Measurements from ENCODE around the gene TET3.

The TET3 gene

DNA sequence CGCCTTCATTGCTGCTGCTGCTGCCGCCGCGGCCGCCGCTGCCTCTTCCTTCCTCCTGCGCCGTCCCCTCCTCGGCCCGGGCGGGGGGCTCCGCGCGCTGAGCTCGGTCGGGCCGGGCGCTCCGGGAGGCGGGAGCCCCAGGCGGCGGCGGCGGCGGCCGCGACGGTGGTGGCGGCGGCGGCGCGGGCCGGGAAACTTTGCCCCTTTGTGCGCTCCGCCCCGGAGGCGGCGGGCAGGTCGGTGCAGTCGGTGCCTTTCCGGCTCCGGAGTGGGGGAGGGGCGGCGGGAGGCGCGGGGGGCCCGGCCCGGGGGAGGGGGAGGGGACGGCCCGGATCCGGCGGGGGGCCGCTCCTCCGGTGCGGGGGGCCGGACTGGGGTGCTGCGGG, 205 bp downstream of the TET3 start:
- Histone ChIP-seq H3K9me3 (ENCODE audit: control insufficient read depth, low read length) (no peaks in the 10 kb centered on the region), H3K4me2 (ENCODE audit: low read length) (no peak overlapping the region), H3K27me3 (ENCODE audit: control insufficient read depth, insufficient read depth, low read length) (no peaks in the 10 kb centered on the region), H2AFZ (no peak overlapping the region), H3K4me3 (ENCODE audit: low read depth, low read length) (no peak overlapping the region), H3K79me2 (peaks cover 10% of the 10 kb centered on the region), H3K4me1 (peaks cover 18% of the 10 kb centered on the region), H3K27ac (no peak overlapping the region), H3K36me3 (ENCODE audit: control insufficient read depth, insufficient read depth, low read length) (no peaks in the 10 kb centered on the region), H3K9ac (no peak overlapping the region)
- TF ChIP-seq, protein P1, sequence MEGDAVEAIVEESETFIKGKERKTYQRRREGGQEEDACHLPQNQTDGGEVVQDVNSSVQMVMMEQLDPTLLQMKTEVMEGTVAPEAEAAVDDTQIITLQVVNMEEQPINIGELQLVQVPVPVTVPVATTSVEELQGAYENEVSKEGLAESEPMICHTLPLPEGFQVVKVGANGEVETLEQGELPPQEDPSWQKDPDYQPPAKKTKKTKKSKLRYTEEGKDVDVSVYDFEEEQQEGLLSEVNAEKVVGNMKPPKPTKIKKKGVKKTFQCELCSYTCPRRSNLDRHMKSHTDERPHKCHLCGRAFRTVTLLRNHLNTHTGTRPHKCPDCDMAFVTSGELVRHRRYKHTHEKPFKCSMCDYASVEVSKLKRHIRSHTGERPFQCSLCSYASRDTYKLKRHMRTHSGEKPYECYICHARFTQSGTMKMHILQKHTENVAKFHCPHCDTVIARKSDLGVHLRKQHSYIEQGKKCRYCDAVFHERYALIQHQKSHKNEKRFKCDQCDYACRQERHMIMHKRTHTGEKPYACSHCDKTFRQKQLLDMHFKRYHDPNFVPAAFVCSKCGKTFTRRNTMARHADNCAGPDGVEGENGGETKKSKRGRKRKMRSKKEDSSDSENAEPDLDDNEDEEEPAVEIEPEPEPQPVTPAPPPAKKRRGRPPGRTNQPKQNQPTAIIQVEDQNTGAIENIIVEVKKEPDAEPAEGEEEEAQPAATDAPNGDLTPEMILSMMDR (IDR thresholded peaks at IDR 0.05): no peak

DNA sequence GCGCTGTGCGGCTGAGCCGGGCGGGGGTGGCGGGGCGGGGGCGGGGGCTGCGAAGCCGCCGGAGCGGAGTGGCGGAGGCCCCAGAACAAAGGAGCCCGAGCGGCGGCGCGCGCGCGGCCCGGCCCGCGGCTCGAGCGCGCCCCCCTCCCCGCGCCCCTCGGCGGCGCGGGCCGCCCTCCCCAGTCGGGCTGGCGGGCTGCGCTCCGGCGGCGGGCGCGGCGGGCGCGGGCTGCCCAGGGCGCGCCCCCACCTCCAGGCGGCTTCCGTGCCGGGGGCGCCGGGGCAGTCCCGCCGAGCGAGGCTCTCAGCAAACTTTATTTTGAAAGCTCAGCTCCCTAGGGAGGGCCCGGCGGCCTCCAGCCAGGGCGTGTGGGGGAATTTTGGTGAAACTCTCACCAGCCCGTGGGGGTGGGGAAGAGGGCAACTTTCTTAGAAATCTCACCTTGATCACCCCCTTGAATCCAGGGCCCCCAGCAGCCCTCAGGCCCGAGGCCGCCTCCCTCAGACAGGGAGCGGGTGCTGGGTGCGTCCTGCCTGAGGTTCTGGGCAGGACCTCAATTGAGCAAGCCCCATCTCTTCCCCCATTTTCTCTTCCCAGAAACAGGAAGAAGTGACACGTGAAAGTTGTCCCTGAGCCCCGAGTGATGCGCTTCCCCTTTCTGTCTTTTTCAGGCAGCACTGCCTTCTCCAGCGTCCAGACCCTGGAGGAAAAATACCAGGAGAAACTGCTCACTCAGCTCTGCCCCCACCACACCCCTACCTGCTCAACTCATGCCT, 786 bp downstream of the TET3 start:
- H3K9ac ChIP-seq: no peak overlapping the region
- TF ChIP-seq, protein P1 (IDR thresholded peaks at IDR 0.05): no peak

DNA sequence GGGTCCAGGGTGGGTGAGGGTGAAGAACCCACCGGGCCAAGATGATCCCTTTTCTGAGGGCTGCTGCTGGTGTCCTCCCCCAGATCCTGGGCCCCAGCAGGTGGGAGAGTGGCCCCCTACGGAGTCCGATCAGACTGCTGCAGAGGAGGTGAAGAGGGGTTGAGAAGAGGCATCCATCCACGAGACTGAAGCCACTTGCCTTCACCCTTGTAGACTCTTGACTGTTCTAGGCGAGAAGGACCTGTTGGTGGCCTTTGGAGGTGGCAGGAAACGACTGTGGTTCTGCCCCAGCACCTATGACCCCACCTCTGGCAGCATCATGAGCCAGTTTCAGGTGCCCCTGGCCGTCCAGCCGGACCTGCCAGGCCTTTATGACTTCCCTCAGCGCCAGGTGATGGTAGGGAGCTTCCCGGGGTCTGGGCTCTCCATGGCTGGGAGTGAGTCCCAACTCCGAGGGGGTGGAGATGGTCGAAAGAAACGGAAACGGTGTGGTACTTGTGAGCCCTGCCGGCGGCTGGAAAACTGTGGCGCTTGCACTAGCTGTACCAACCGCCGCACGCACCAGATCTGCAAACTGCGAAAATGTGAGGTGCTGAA, 1.5 kb downstream of the TET3 start:
- peak overlapping the region; percentile 45 for H3K4me3 ChIP-seq (ENCODE audit: low read depth, low read length)
- H3K9me3 ChIP-seq (ENCODE audit: control insufficient read depth, low read length): no peaks in the 10 kb centered on the region
- H3K36me3 ChIP-seq (ENCODE audit: control insufficient read depth, insufficient read depth, low read length): no peaks in the 10 kb centered on the region
- no peak overlapping the region for H3K9ac ChIP-seq
- H3K27me3 ChIP-seq (ENCODE audit: control insufficient read depth, insufficient read depth, low read length): no peaks in the 10 kb centered on the region
- H2AFZ ChIP-seq: peak overlapping the region; percentile 77
- peaks cover 18% of the 10 kb centered on the region for H3K4me1 ChIP-seq
- peak overlapping the region; percentile 77 for H3K4me2 ChIP-seq (ENCODE audit: low read length)
- H3K79me2 ChIP-seq: peaks cover 13% of the 10 kb centered on the region
- no peak overlapping the region for H3K27ac ChIP-seq
- TF ChIP-seq, protein P1 (IDR thresholded peaks at IDR 0.05): no peak

More for the DNA sequence above, 786 bp downstream of the TET3 start:
- H3K27me3 ChIP-seq (ENCODE audit: control insufficient read depth, insufficient read depth, low read length): no peaks in the 10 kb centered on the region
- H3K27ac ChIP-seq: no peak overlapping the region
- peaks cover 18% of the 10 kb centered on the region for H3K4me1 ChIP-seq
- peak overlapping the region; percentile 77 for H3K4me2 ChIP-seq (ENCODE audit: low read length)
- peaks cover 11% of the 10 kb centered on the region for H3K79me2 ChIP-seq
- H3K9me3 ChIP-seq (ENCODE audit: control insufficient read depth, low read length): no peaks in the 10 kb centered on the region
- H3K36me3 ChIP-seq (ENCODE audit: control insufficient read depth, insufficient read depth, low read length): no peaks in the 10 kb centered on the region
- H2AFZ ChIP-seq: peak overlapping the region; percentile 77
- peak overlapping the region; percentile 45 for H3K4me3 ChIP-seq (ENCODE audit: low read depth, low read length)

DNA sequence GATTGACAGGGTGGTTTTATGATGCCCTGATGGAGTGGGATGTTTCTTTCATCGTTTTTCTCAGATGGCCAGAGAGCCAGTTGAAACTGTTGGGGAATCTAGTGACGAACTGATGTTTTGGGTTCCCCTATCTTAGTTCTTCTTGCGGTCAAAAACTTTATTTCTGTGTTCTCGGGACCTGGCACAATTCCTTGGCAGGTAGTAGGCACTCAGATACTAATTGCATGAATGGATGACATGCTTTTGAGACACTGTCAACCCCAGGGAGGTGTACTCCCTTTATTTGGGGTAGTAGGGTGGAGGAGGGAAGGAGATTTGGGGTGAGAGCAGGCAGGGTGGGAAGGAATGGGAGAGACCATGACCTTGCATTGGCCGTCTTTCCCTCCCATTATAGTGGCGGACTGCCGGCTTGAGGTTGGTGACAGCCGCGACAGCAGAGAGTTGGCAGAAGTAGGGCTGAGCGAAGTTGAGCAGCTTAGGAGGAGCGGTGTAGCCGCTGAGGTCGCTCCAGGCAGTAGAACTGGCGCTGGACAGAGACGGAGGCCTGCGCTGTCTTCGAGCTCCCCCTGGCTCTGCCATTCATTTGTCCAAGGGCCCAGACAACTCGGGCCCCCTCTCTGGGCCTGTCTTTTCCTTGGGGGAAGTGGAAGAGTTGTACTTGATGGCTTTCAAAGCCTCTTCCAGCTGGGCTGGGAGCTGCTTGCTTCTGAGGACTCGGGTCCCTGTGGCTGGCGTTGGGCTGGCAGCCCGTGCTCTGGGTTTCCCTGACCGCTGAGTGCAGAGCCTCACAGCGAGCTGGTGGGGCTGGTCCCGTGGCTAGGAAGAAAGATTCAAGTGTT, 2.6 kb downstream of the TET3 start:
- TF ChIP-seq, protein P1 (IDR thresholded peaks at IDR 0.05): peak; percentile 28
- peaks cover 18% of the 10 kb centered on the region for H3K4me1 ChIP-seq
- no peaks in the 10 kb centered on the region for H3K27me3 ChIP-seq (ENCODE audit: control insufficient read depth, insufficient read depth, low read length)
- H3K4me3 ChIP-seq (ENCODE audit: low read depth, low read length): no peak overlapping the region
- H3K9me3 ChIP-seq (ENCODE audit: control insufficient read depth, low read length): no peaks in the 10 kb centered on the region
- H3K9ac ChIP-seq: no peak overlapping the region
- H3K4me2 ChIP-seq (ENCODE audit: low read length): peak overlapping the region; percentile 19
- no peak overlapping the region for H3K27ac ChIP-seq
- no peaks in the 10 kb centered on the region for H3K36me3 ChIP-seq (ENCODE audit: control insufficient read depth, insufficient read depth, low read length)
- H3K79me2 ChIP-seq: peaks cover 13% of the 10 kb centered on the region
- peak overlapping the region; percentile 56 for H2AFZ ChIP-seq

Data from parathyroid adenoma (tissue), 2 donors.